H9 (cell line): ENCODE data around the gene ARFGAP1. TPM values are rescaled to one million over a fixed set of nuclear protein-coding genes. Genes with fewer than 3 reads are reported as not detected.

Experiments used
- DNase-seq: peaks from one replicate; pipeline ENCODE4 v3.0.0-alpha.2; 2017
- H2AFZ ChIP-seq: one replicate; pipeline ENCODE4 v1.6.1; 2013; ENCODE audit warnings: mild to moderate bottlenecking, low read length, control low read depth, moderate library complexity
- H2AK5ac ChIP-seq: 2 replicates; pipeline ENCODE4 v1.6.1; 2013; ENCODE audit warnings: low read length, control low read depth, mixed read lengths; ENCODE audit not compliant: insufficient read length
- H2BK120ac ChIP-seq: one replicate; pipeline ENCODE4 v1.6.1; 2013; ENCODE audit warnings: low read depth, mild to moderate bottlenecking, low read length, control low read depth, inconsistent platforms; ENCODE audit not compliant: poor library complexity, severe bottlenecking
- H2BK12ac ChIP-seq: 2 replicates; pipeline ENCODE4 v1.6.1; 2013; ENCODE audit warnings: low read length, control low read depth, mixed read lengths, low read depth; ENCODE audit not compliant: insufficient read length
- H2BK15ac ChIP-seq: 2 replicates; pipeline ENCODE4 v1.6.1; 2013; ENCODE audit warnings: low read depth, low read length, control low read depth
- H2BK20ac ChIP-seq: one replicate; pipeline ENCODE4 v1.6.1; 2013; ENCODE audit warnings: low read depth, mild to moderate bottlenecking, low read length, control low read depth, inconsistent platforms; ENCODE audit not compliant: poor library complexity, severe bottlenecking
- H2BK5ac ChIP-seq: 2 replicates; pipeline ENCODE4 v1.6.1; 2013; ENCODE audit warnings: low read length, control low read depth, mixed read lengths; ENCODE audit not compliant: insufficient read length
- H3K14ac ChIP-seq: 2 replicates; pipeline ENCODE4 v1.6.1; 2013; ENCODE audit warnings: low read length, control low read depth; ENCODE audit not compliant: insufficient read depth
- H3K18ac ChIP-seq: 2 replicates; pipeline ENCODE4 v1.6.1; 2013; ENCODE audit warnings: low read depth, mild to moderate bottlenecking, mixed read lengths, low read length, control low read depth; ENCODE audit not compliant: insufficient read length
- H3K23ac ChIP-seq: 2 replicates; pipeline ENCODE4 v1.6.1; 2013; ENCODE audit warnings: low read length, control low read depth, mixed read lengths, low read depth; ENCODE audit not compliant: insufficient read length
- H3K23me2 ChIP-seq: 2 replicates; pipeline ENCODE4 v1.6.1; 2013; ENCODE audit warnings: low read depth, mild to moderate bottlenecking, mixed read lengths, low read length, control low read depth; ENCODE audit not compliant: insufficient read length, poor library complexity, severe bottlenecking
- H3K27ac ChIP-seq: 2 replicates; pipeline ENCODE4 v1.5.1; 2013; ENCODE audit warnings: low read length, control low read depth, mixed read lengths, low read depth; ENCODE audit not compliant: insufficient read length
- H3K27me3 ChIP-seq: 2 replicates; pipeline ENCODE4 v1.6.1; 2013; ENCODE audit warnings: low read length, control low read depth, inconsistent platforms; ENCODE audit not compliant: insufficient read depth
- H3K4ac ChIP-seq: 2 replicates; pipeline ENCODE4 v1.6.1; 2013; ENCODE audit warnings: low read depth, mild to moderate bottlenecking, control low read depth, inconsistent platforms, low read length, moderate library complexity
- H3K4me1 ChIP-seq: 2 replicates; pipeline ENCODE4 v1.6.1; 2013; ENCODE audit warnings: low read length, control low read depth, inconsistent platforms; ENCODE audit not compliant: insufficient read depth
- H3K4me2 ChIP-seq: 2 replicates; pipeline ENCODE4 v1.6.1; 2013; ENCODE audit warnings: low read length, control low read depth, mixed read lengths; ENCODE audit not compliant: insufficient read length, insufficient read depth
- H3K56ac ChIP-seq: 2 replicates; pipeline ENCODE4 v1.6.1; 2013; ENCODE audit warnings: low read depth, mild to moderate bottlenecking, mixed read lengths, low read length, control low read depth; ENCODE audit not compliant: insufficient read length
- H3K79me1 ChIP-seq: 2 replicates; pipeline ENCODE4 v1.6.1; 2013; ENCODE audit warnings: low read depth, mild to moderate bottlenecking, moderate library complexity, low read length, control low read depth, inconsistent platforms; ENCODE audit not compliant: insufficient read depth, poor library complexity, severe bottlenecking
- H3K79me2 ChIP-seq: 2 replicates; pipeline ENCODE4 v1.6.1; 2013; ENCODE audit warnings: low read length, control low read depth, inconsistent platforms; ENCODE audit not compliant: insufficient read depth
- H3K9ac ChIP-seq: 2 replicates; pipeline ENCODE4 v1.6.1; 2013; ENCODE audit warnings: low read length, control low read depth, mixed read lengths; ENCODE audit not compliant: insufficient read length; ENCODE audit errors: extremely low read depth
- H3K9me3 ChIP-seq: one replicate; pipeline ENCODE4 v1.6.1; 2013; ENCODE audit warnings: low read depth, low read length, inconsistent platforms; ENCODE audit not compliant: control insufficient read depth
- H3T11ph ChIP-seq: one replicate; pipeline ENCODE4 v1.6.1; 2013; ENCODE audit warnings: mild to moderate bottlenecking, low read length, control low read depth, inconsistent platforms
- H4K20me1 ChIP-seq: one replicate; pipeline ENCODE4 v1.6.1; 2013; ENCODE audit not compliant: control insufficient read depth, insufficient read length, insufficient read depth
- H4K5ac ChIP-seq: 2 replicates; pipeline ENCODE4 v1.6.1; 2013; ENCODE audit warnings: low read depth, mild to moderate bottlenecking, mixed read lengths, low read length, control low read depth; ENCODE audit not compliant: insufficient read length
- H4K8ac ChIP-seq: replicated peaks from 2 replicates; pipeline ENCODE4 v1.6.1; 2013; ENCODE audit warnings: low read length, control low read depth, mixed read lengths, low read depth; ENCODE audit not compliant: insufficient read length
- H4K91ac ChIP-seq: 2 replicates; pipeline ENCODE4 v1.6.1; 2013; ENCODE audit warnings: low read depth, mild to moderate bottlenecking, moderate library complexity, mixed read lengths, low read length, control low read depth; ENCODE audit not compliant: insufficient read length
- H3K27ac Mint-ChIP-seq, 3 experiments: 2 replicates in 2 of 3; 3 replicates in 1 of 3; pipeline ENCODE4 v1.8.0; 2020 to 2021; ENCODE audit warnings: mixed read lengths in 3 of 3, mild to moderate bottlenecking in 1 of 3, moderate library complexity in 1 of 3
- H3K27me3 Mint-ChIP-seq: 2 replicates; pipeline ENCODE4 v1.8.0; 2021; ENCODE audit warnings: low read depth, mild to moderate bottlenecking, moderate library complexity, mixed read lengths
- H3K36me3 Mint-ChIP-seq, 3 experiments: 2 replicates in 2 of 3; 3 replicates in 1 of 3; pipeline ENCODE4 v1.8.0; 2020 to 2021; ENCODE audit warnings: low read depth in 3 of 3, mixed read lengths in 3 of 3; ENCODE audit not compliant: insufficient read depth in 1 of 3
- H3K4me1 Mint-ChIP-seq, 2 experiments: 2 replicates each; pipeline ENCODE4 v1.8.0; 2020; ENCODE audit warnings: mixed read lengths in 2 of 2
- H3K4me3 Mint-ChIP-seq, 2 experiments: 2 replicates in 1 of 2; 3 replicates in 1 of 2; pipeline ENCODE4 v1.8.0; 2020 to 2021; ENCODE audit warnings: mild to moderate bottlenecking in 2 of 2, mixed read lengths in 2 of 2, moderate library complexity in 1 of 2
- H3K9me3 Mint-ChIP-seq, 2 experiments: 2 replicates in 1 of 2; 3 replicates in 1 of 2; pipeline ENCODE4 v1.8.0; 2020; ENCODE audit warnings: mild to moderate bottlenecking in 2 of 2, mixed read lengths in 2 of 2, moderate library complexity in 1 of 2
- WGBS: extraction: QIAGEN DNeasy Blood & Tissue Kit; methylation state at CpG from one replicate; pipeline ENCODE4 v1.1.7; 2013; ENCODE audit warnings: missing lambda C conversion rate, low lambda C conversion rate, mixed read lengths; ENCODE audit not compliant: insufficient read length; ENCODE audit errors: extremely low coverage; 5-methylcytosine and 5-hydroxymethylcytosine counted together
- total RNA-seq: library from RNA; stranded (reverse); gene quantifications from 2 replicates; pipeline ENCODE4 v1.2.1, GENCODE V29; 2021
- TF ChIP-seq, protein P1 (sequence below): fragments of 200-600 bp; sonication (generic); conservative IDR thresholded peaks from 3 replicates; pipeline ENCODE4 v1.8.0; 2021; ENCODE audit warnings: antibody characterized with exemption, mild to moderate bottlenecking

ARFGAP1 gene
- total RNA-seq, 1 experiment from 2014 or later: 114 TPM

DNA sequence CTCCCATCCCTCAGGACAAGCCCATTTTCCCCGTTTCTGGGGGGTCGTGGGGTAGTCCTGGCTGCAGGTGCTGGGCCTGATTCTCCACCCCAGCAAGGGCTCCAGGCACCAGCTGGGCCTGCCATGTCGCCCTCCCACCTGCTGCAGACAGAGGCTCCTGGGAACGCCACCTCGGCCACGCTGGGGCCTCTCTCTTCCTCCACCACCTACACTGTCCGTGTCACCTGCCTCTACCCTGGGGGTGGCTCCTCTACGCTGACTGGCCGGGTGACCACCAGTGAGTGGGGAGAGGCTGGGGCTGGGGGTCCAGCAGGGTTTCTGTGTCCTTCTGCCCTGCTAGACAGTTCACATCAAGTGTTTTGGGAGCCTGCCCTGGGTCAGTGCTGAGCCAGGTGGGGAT, 39.7 kb downstream of the ARFGAP1 start:
- H3K4me2 ChIP-seq: no peak overlapping the region
- H3K79me2 ChIP-seq: no peaks in the 10 kb centered on the region
- no peak overlapping the region for H3K27ac ChIP-seq
- no peaks in the 10 kb centered on the region for H3K9me3 ChIP-seq
- H2BK5ac ChIP-seq: no peak overlapping the region
- no peak overlapping the region for H2AFZ ChIP-seq
- DNase-seq: no peak
- H2BK120ac ChIP-seq: no peak overlapping the region
- no peak overlapping the region for H2BK12ac ChIP-seq
- no peaks in the 10 kb centered on the region for H3K4me1 ChIP-seq
- no peak overlapping the region for H2AK5ac ChIP-seq
- H3K9ac ChIP-seq: no peak overlapping the region
- Mint-ChIP-seq H3K4me3 (no peak overlapping the region), H3K9me3 (no peaks in the 10 kb centered on the region), H3K27ac (no peak overlapping the region), H3K4me1 (peaks cover 4% of the 10 kb centered on the region in 2 experiments; a peak in 3 of 4 replicates), H3K27me3 (no peaks in the 10 kb centered on the region), H3K36me3 (no peaks in the 10 kb centered on the region)
- H3K79me1 ChIP-seq: no peaks in the 10 kb centered on the region
- no peak overlapping the region for H3K56ac ChIP-seq
- H3K27me3 ChIP-seq: no peaks in the 10 kb centered on the region
- H4K20me1 ChIP-seq: no peaks in the 10 kb centered on the region
- no CpG with 5 or more reads among the region's 9 CpGs for WGBS
- H3K18ac ChIP-seq: no peak overlapping the region
- H4K5ac ChIP-seq: no peak overlapping the region
- no peak overlapping the region for H4K91ac ChIP-seq
- no peak overlapping the region for H3T11ph ChIP-seq
- no peak overlapping the region for H2BK15ac ChIP-seq
- no peak overlapping the region for H3K14ac ChIP-seq
- H4K8ac ChIP-seq: no peak overlapping the region
- H3K4ac ChIP-seq: no peak overlapping the region
- no peaks in the 10 kb centered on the region for H3K23me2 ChIP-seq
- no peak overlapping the region for H3K23ac ChIP-seq
- H2BK20ac ChIP-seq: no peak overlapping the region
- TF ChIP-seq, protein P1, sequence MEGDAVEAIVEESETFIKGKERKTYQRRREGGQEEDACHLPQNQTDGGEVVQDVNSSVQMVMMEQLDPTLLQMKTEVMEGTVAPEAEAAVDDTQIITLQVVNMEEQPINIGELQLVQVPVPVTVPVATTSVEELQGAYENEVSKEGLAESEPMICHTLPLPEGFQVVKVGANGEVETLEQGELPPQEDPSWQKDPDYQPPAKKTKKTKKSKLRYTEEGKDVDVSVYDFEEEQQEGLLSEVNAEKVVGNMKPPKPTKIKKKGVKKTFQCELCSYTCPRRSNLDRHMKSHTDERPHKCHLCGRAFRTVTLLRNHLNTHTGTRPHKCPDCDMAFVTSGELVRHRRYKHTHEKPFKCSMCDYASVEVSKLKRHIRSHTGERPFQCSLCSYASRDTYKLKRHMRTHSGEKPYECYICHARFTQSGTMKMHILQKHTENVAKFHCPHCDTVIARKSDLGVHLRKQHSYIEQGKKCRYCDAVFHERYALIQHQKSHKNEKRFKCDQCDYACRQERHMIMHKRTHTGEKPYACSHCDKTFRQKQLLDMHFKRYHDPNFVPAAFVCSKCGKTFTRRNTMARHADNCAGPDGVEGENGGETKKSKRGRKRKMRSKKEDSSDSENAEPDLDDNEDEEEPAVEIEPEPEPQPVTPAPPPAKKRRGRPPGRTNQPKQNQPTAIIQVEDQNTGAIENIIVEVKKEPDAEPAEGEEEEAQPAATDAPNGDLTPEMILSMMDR: no peak
